ENCODE data around the gene CKAP2L. TPM values are rescaled to one million over a fixed set of nuclear protein-coding genes. Genes with fewer than 3 reads are reported as not detected.

Gene CKAP2L
- total RNA-seq, 2 donors from 2014 or later, result 6.4 to 13.5 TPM

DNA sequence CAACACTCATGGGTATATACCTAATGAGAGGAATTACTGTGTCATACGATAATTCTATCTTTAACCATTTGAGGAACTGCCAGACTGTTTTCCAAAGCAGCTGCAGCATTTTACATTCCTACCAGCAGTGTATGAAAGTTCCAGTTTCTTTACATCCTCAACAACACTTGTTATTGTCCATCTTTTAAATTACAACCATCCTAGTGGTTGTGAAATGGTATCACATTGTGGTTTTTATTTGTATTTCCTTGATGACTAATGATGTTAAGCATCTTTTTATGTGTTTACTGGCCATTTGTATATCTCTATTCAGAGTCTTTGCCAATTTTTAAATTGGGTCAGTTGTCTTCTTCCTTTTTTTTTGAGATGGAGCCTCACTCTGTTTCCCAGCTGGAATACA lies 4.0 kb upstream of the CKAP2L start:
- Histone ChIP-seq H3K9me3 (no peaks in the 10 kb centered on the region), H3K4me3 (no peak overlapping the region), H3K36me3 (no peaks in the 10 kb centered on the region), H3K9ac (ENCODE audit: low read depth in 2 of 2, low read length in 2 of 2) (no peak overlapping the region), H3K4me1 (peaks cover 6% of the 10 kb centered on the region), H3K27ac (peak overlapping the region; percentile 15), H3K27me3 (no peaks in the 10 kb centered on the region)
- TF ChIP-seq CTCF (IDR thresholded peaks at IDR 0.05), result no peak
- DNase-seq, result no peak
- intact Hi-C loops (cut with DNase I), result no loop called here

DNA sequence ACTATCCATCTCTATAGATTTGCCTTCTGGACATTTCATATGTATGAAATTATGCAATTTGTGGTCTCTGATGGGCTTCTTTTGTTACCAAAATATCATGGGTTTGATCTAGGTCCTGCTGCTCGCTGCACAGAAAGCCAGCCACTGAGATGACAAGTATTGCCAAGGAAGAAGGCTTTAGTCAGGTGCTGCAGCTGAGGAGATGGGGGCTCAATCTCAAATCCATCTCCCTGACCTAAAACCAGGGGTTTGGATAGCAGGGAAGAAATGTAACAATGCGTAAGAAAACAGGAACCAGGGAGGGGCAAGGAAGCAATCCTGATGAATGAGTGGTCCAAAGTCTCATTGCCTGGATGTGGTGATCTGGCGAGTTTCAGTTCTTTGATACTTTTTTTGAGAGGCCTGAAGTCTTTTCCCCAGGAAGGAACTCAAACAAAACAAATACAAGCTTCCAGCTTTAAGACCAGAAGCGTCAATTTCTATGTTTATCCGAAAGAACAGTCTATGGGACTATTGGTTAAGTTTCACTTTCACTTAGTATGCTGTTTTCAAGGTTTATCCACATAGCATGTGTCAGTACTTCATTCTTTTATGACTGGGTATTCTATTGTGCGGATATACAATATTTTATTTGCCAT lies 3.4 kb upstream of the CKAP2L start:
- peaks cover 6% of the 10 kb centered on the region for H3K4me1 ChIP-seq
- peak overlapping the region; percentile 15 for H3K27ac ChIP-seq
- H3K4me3 ChIP-seq, result no peak overlapping the region
- intact Hi-C loops (cut with DNase I), result no loop called here
- no peaks in the 10 kb centered on the region for H3K27me3 ChIP-seq
- no peak overlapping the region for H3K9ac ChIP-seq (ENCODE audit: low read depth in 2 of 2, low read length in 2 of 2)
- H3K36me3 ChIP-seq, result no peaks in the 10 kb centered on the region
- TF ChIP-seq CTCF (IDR thresholded peaks at IDR 0.05), result no peak
- no peaks in the 10 kb centered on the region for H3K9me3 ChIP-seq
- DNase-seq, result no peak

GRCh38 chr2:112765251-112765650 lies 842 bp upstream of the CKAP2L start:
- DNase-seq, result no peak
- H3K27ac ChIP-seq, result no peak overlapping the region
- no peaks in the 10 kb centered on the region for H3K9me3 ChIP-seq
- no peaks in the 10 kb centered on the region for H3K36me3 ChIP-seq
- no peaks in the 10 kb centered on the region for H3K27me3 ChIP-seq
- peak overlapping the region; percentile 35 to 57 for H3K9ac ChIP-seq (ENCODE audit: low read depth in 2 of 2, low read length in 2 of 2)
- peaks cover 6% of the 10 kb centered on the region for H3K4me1 ChIP-seq
- intact Hi-C loops (cut with DNase I), result no loop called here
- peak overlapping the region; percentile 87 for H3K4me3 ChIP-seq
- no peak for TF ChIP-seq CTCF (IDR thresholded peaks at IDR 0.05)

- no peak for TF ChIP-seq CTCF (IDR thresholded peaks at IDR 0.05)
- H3K27me3 ChIP-seq, result no peaks in the 10 kb centered on the region
- no peaks in the 10 kb centered on the region for H3K36me3 ChIP-seq
- H3K4me3 ChIP-seq, result no peak overlapping the region
- DNase-seq, result no peak
- H3K4me1 ChIP-seq, result peaks cover 6% of the 10 kb centered on the region
- no peak overlapping the region for H3K27ac ChIP-seq
- no peaks in the 10 kb centered on the region for H3K9me3 ChIP-seq
- intact Hi-C loops (cut with DNase I), result no loop called here
- H3K9ac ChIP-seq (ENCODE audit: low read depth in 2 of 2, low read length in 2 of 2), result no peak overlapping the region
These were observed 2.1 kb downstream of the CKAP2L start for GRCh38 chr2:112762276-112762675.

- H3K4me1 ChIP-seq, result peaks cover 6% of the 10 kb centered on the region
- no peak for DNase-seq
- no peak for TF ChIP-seq CTCF (IDR thresholded peaks at IDR 0.05)
These were observed 4.3 kb downstream of the CKAP2L start for GRCh38 chr2:112760149-112760548.

More at GRCh38 chr2:112760149-112760548, 4.3 kb downstream of the CKAP2L start:
- no peak overlapping the region for H3K9ac ChIP-seq (ENCODE audit: low read depth in 2 of 2, low read length in 2 of 2)
- intact Hi-C loops (cut with DNase I), result no loop called here
- H3K27me3 ChIP-seq, result no peaks in the 10 kb centered on the region
- H3K9me3 ChIP-seq, result no peaks in the 10 kb centered on the region
- H3K36me3 ChIP-seq, result no peaks in the 10 kb centered on the region
- H3K27ac ChIP-seq, result no peak overlapping the region
- no peak overlapping the region for H3K4me3 ChIP-seq
